Activated CD4-positive, CD25-positive, alpha-beta regulatory T cell (primary cell): Measurements from ENCODE around the gene TAC4.

Experiments used
- DNase-seq, 4 experiments: peaks; one replicate each; lab custom pipeline; 2025; lab: John Stamatoyannopoulos, UW

The TAC4 gene

GRCh38 chr17:49809056-49809455, 38.8 kb downstream of the TAC4 start:
- DNase-seq = no peak

DNA sequence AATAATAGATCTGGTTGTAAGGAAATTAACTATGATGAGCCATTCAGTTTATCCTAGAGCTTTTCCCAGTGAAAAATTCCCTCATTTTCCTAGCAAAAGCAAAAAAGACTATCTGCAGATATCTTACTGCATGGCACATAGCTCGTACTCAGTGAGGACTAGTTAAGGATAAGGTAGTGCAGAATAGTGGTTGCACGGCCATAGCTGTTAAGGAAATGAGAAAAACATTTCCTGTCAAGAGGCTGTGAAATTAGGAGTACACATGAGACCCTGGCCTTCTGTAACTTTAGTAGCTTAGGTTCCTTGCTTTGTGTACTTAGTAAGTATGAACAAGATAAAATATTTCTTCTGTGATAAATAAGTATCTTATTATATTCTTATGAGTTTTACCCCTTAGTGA, 49.1 kb downstream of the TAC4 start:
- DNase-seq = no peak

- no peak for DNase-seq
Measured at GRCh38 chr17:49798182-49798581, 49.7 kb downstream of the TAC4 start.

GRCh38 chr17:49795372-49795771, 52.5 kb downstream of the TAC4 start:
- no peak for DNase-seq

- no peak for DNase-seq
Measured at GRCh38 chr17:49793309-49793708, 54.6 kb downstream of the TAC4 start.

DNA sequence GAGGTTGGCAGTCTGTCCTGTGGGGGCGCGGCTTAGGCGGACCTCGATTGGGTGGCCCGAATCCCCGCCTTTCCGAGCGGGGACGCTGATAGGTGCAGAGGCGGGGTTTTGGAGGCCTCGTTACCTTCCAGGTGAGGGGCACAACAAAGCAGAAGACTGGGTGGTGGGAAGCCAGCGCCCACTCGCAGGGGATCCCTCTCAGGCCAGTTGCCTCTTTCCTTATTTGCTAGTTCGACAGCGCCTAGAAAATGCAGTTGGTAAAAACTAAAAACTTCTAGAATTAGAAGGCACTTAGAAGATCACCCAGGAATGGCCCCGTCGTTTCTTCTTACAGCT, 58.7 kb downstream of the TAC4 start:
- no peak for DNase-seq

DNA sequence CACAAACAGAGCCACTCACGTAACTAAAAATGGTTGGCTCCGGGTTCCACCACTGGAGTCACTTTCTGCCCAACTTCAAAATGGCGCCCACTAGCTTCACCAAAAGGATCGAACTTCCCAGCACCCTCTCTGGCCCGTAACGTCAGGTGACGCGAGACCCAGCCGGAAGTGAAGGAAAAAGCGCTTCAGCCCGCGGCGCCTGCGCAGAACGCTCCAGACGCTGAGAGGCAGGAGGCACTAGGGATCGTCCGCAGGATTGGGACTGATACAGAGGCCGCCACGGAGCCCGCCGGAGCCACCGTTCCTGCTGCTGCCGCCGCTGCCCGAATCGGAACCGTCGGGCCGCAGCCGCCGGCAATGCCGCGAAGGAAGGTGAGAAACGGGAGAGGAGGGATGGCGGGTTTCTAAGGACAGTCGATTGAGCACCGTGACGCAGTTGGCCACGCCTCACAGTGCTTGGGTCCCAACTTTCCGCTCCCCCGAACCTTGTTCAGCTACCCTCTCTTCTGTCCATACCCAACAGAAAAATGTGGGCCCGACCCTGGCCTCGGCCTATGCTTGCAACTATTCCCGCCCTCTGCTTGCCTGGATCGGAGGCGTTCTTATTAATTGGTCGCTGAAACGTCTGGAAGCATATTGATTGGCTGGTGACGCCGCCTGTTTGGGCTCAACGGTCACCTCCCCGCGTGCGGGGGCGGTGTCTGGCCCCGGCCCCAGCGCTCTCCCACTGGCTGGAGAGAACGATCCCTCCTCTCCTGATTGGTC, 59.2 kb downstream of the TAC4 start, which contains the start of gene KAT7:
TSS of gene KAT7 (plus strand) at position 204 of the 765 bp plus-strand sequence. CDS start at position 358, 154 bp downstream.
- peak; percentile 92 to 97 (median 94) for DNase-seq
